Subcutaneous adipose tissue (tissue), 4 donors: ENCODE measurements around the gene FAM118B. TPM values are rescaled to one million over a fixed set of nuclear protein-coding genes. Genes with fewer than 3 reads are reported as not detected.

Experiments
- CTCF ChIP-seq: fragments of 450-650 bp; IDR thresholded peaks from one replicate; pipeline ENCODE4 v1.5.1; 2016; ENCODE audit warnings: low read depth, mild to moderate bottlenecking, control low read depth, antibody characterized with exemption, moderate library complexity
- total RNA-seq, 4 donors: library from RNA; depleted of rRNA; stranded (reverse); fragments of >200 nt; gene quantifications; one replicate each; pipeline ENCODE4 v1.1.0, GENCODE V29; 2016

The FAM118B gene
- total RNA-seq, 4 donors from 2014 or later, result 9.6 to 21.7 (median 16.6) TPM

- TF ChIP-seq CTCF, result no peak
Observed at GRCh38 chr11:126290887-126291286, 79.3 kb downstream of the FAM118B start.

GRCh38 chr11:126293726-126294125 lies 82.1 kb downstream of the FAM118B start:
- no peak for TF ChIP-seq CTCF

- no peak for TF ChIP-seq CTCF
Observed at GRCh38 chr11:126297004-126297403, 85.4 kb downstream of the FAM118B start.

GRCh38 chr11:126303623-126304456 lies 92.3 kb downstream of the FAM118B start, which contains the start of gene DCPS:
TSS of gene DCPS (plus strand) at chr11:126304060. CDS start at chr11:126304081, 21 bp downstream.
- no peak for TF ChIP-seq CTCF

- TF ChIP-seq CTCF, result no peak
Observed at GRCh38 chr11:126304457-126305075, 93.0 kb downstream of the FAM118B start.

GRCh38 chr11:126305699-126306098 lies 94.1 kb downstream of the FAM118B start:
- TF ChIP-seq CTCF, result no peak

GRCh38 chr11:126307706-126308105 lies 96.1 kb downstream of the FAM118B start:
- TF ChIP-seq CTCF, result no peak
